DND-41 (cell line): ENCODE data around the gene ZMIZ1.

Experiments
- EZH2 ChIP-seq: IDR thresholded peaks from 3 replicates; pipeline ENCODE4 v1.6.1; 2012; ENCODE audit warnings: borderline replicate concordance, low read depth, mild to moderate bottlenecking, moderate library complexity, low read length, inconsistent platforms; ENCODE audit not compliant: severe bottlenecking
- TF ChIP-seq, protein P1 (sequence below): IDR thresholded peaks from 2 replicates; pipeline ENCODE4 v1.5.1; 2012; ENCODE audit warnings: borderline replicate concordance, low read length, moderate library complexity, mild to moderate bottlenecking; ENCODE audit not compliant: poor library complexity, severe bottlenecking; ENCODE audit errors: extremely low read depth

DNA sequence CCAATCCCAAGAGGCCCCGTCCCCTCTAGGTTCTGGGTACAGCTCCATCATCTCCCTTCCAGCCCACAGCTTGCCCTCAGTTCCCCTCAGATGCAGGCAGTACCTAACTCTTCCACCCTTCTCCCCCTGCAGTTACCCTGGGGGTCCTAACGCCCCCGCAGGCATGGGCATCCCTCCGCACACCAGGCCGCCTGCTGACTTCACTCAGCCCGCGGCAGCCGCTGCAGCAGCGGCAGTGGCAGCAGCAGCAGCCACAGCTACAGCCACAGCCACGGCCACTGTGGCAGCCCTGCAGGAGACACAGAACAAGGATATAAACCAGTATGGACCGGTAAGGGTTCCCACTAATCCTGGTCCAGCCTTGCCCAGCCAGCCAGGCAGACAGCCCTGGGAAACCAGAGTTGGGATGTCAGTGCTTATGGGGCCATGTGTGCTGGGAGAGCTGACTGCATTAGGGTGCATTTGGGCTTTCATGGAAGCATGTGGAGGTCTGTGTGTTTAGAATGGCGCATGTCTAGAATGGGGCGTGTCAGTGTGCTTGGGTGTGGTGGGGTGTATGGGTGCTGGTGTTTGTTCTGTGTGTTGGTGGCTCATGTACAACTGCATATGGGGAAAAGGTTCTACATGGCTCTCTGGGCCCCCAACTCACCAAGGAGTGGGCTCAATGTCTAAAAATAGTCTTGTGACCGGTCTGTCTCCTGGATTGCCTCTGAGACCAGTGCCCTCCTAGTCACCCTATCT is 223.4 kb downstream of the ZMIZ1 start:
- TF ChIP-seq, protein P1, sequence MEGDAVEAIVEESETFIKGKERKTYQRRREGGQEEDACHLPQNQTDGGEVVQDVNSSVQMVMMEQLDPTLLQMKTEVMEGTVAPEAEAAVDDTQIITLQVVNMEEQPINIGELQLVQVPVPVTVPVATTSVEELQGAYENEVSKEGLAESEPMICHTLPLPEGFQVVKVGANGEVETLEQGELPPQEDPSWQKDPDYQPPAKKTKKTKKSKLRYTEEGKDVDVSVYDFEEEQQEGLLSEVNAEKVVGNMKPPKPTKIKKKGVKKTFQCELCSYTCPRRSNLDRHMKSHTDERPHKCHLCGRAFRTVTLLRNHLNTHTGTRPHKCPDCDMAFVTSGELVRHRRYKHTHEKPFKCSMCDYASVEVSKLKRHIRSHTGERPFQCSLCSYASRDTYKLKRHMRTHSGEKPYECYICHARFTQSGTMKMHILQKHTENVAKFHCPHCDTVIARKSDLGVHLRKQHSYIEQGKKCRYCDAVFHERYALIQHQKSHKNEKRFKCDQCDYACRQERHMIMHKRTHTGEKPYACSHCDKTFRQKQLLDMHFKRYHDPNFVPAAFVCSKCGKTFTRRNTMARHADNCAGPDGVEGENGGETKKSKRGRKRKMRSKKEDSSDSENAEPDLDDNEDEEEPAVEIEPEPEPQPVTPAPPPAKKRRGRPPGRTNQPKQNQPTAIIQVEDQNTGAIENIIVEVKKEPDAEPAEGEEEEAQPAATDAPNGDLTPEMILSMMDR = no peak
- TF ChIP-seq EZH2 = no peak
